HG03025 (cell line): ENCODE measurements around the gene CACHD1.
"Not testable (repeated sequence)": the region's sequence is repeated elsewhere in the genome, so short reads cannot be mapped to it uniquely, and the experiment has no call there.

Source experiments
- ATAC-seq: cut with Tn5 transposase; IDR thresholded peaks from one replicate; pipeline ENCODE4 v1.9.1; 2021; ENCODE audit warnings: mild to moderate bottlenecking, moderate library complexity; ENCODE audit not compliant: unreplicated experiment, low FRiP score

The CACHD1 gene

GRCh38 chr1:64493831-64494230 lies 23.9 kb downstream of the CACHD1 start:
- no peak for ATAC-seq

- ATAC-seq: no peak
Measured at GRCh38 chr1:64494659-64495058, 24.7 kb downstream of the CACHD1 start.

GRCh38 chr1:64495878-64496277 lies 25.9 kb downstream of the CACHD1 start:
- no peak for ATAC-seq

- ATAC-seq: no peak
Measured at GRCh38 chr1:64496606-64497005, 26.7 kb downstream of the CACHD1 start.

- no peak for ATAC-seq
Measured at GRCh38 chr1:64497088-64497883, 27.4 kb downstream of the CACHD1 start.

- ATAC-seq: no peak
Measured at GRCh38 chr1:64498325-64498724, 28.4 kb downstream of the CACHD1 start.

- ATAC-seq: no peak
Measured at GRCh38 chr1:64499011-64499410, 29.1 kb downstream of the CACHD1 start.

- ATAC-seq: no peak
Measured at GRCh38 chr1:64499966-64500365, 30.0 kb downstream of the CACHD1 start.

- ATAC-seq: no peak
Measured at GRCh38 chr1:64502083-64502482, 32.2 kb downstream of the CACHD1 start.

- ATAC-seq: no peak
Measured at GRCh38 chr1:64502931-64503330, 33.0 kb downstream of the CACHD1 start.

- ATAC-seq: no peak
Measured at GRCh38 chr1:64505232-64505943, 35.5 kb downstream of the CACHD1 start.

GRCh38 chr1:64505944-64506655 lies 36.2 kb downstream of the CACHD1 start:
- no peak for ATAC-seq

- no peak for ATAC-seq
Measured at GRCh38 chr1:64508629-64509028, 38.7 kb downstream of the CACHD1 start.

GRCh38 chr1:64511044-64511443 lies 41.1 kb downstream of the CACHD1 start:
- no peak for ATAC-seq

- not testable (repeated sequence) for ATAC-seq
Measured at GRCh38 chr1:64512206-64512605, 42.3 kb downstream of the CACHD1 start.

GRCh38 chr1:64513545-64513944 lies 43.6 kb downstream of the CACHD1 start:
- ATAC-seq: no peak

GRCh38 chr1:64514197-64514765 lies 44.4 kb downstream of the CACHD1 start:
- no peak for ATAC-seq

GRCh38 chr1:64515427-64515826 lies 45.5 kb downstream of the CACHD1 start:
- no peak for ATAC-seq

GRCh38 chr1:64516301-64516700 lies 46.4 kb downstream of the CACHD1 start:
- no peak for ATAC-seq

- no peak for ATAC-seq
Measured at GRCh38 chr1:64516803-64517568, 47.1 kb downstream of the CACHD1 start.
